Pancreas (tissue), 10 donors: ENCODE measurements around the gene SEMA5A. TPM values are rescaled to one million over a fixed set of nuclear protein-coding genes. Genes with fewer than 3 reads are reported as not detected.

Experiments used
- ATAC-seq, 4 donors: fragments of 200-7000 bp; cut with Tn5 transposase; one replicate each; pipeline versions ENCODE4 v1.8.0 to v1.9.1; 2020; ENCODE audit warnings: mild to moderate bottlenecking in 4 of 4, moderate library complexity in 4 of 4
- DNase-seq, 6 donors: peaks; one replicate each; pipeline ENCODE4 v3.0.0-alpha.2; 2020
- FAIRE-seq: peaks from 2 replicates; lab custom pipeline; 2012; peaks lifted over from hg19 to GRCh38; lab: Jason Lieb, UNC
- H3K27ac ChIP-seq, 4 donors: fragments of 200-600 bp; sonication (generic); 1 replicate in 3 of 4; 2 replicates in 1 of 4; pipeline versions ENCODE4 v1.5.0 to v1.8.0; 2020
- H3K27me3 ChIP-seq, 4 donors: fragments of 200-600 bp; one replicate each; pipeline ENCODE4 v1.8.0; 2021
- H3K36me3 ChIP-seq, 3 donors: fragments of 200-600 bp; sonication (generic) in 1 of 3; one replicate each; pipeline versions ENCODE4 v1.5.0 to v1.8.0; 2020 to 2021
- H3K4me1 ChIP-seq, 3 donors: fragments of 200-600 bp; one replicate each; pipeline ENCODE4 v1.8.0; 2021
- H3K4me3 ChIP-seq, 4 donors: fragments of 200-600 bp; sonication (generic) in 2 of 4; one replicate each; pipeline versions ENCODE4 v1.5.0 to v1.8.0; 2020 to 2021
- H3K9me3 ChIP-seq, 4 donors: fragments of 200-600 bp; one replicate each; pipeline ENCODE4 v1.8.0; 2021
- WGBS, 2 donors: extraction: QIAGEN DNeasy Blood & Tissue Kit; methylation state at CpG; one replicate each; pipeline ENCODE4 v1.1.7; 2013; 5-methylcytosine and 5-hydroxymethylcytosine counted together
- intact Hi-C, 3 donors: fragments of 100-400 bp; cut with DNase I; formaldehyde crosslinking; loops; one replicate each; pipeline versions ENCODE4 v1.11.1 to v1.14.2; 2022
- polyA plus RNA-seq, 2 donors: library from polyadenylated mRNA; stranded (reverse); fragments of 200-250 nt; gene quantifications; one replicate each; pipeline ENCODE4 v1.2.3, GENCODE V29; 2013
- total RNA-seq, 6 donors: library from RNA; stranded (reverse); fragmentation: NEBNext Ultra II Directional in 4 of 6; extraction: Animal tissue kit (Norgen Biotek cat#: 25700) in 4 of 6; gene quantifications; one replicate each; pipeline versions ENCODE4 v1.2.1 to v1.2.4, GENCODE V29; 2021 to 2023
- TF ChIP-seq, protein P1 (sequence below), 4 donors: fragments of 200-600 bp; sonication (generic) in 3 of 4; IDR thresholded peaks; one replicate each; pipeline versions ENCODE4 v1.5.0 to v1.8.0; 2021; ENCODE audit warnings: antibody characterized with exemption in 4 of 4
- donor health status: healthy with polysubstance abuse.
- donor health status: DM: no; HTN: no; CAD: no; lungs with moderate emphysema.
- donor health status: DM: no; HTN: no; CAD: no.
- donor health status: control.
- donor health status: control.
- donor health status: Bipolar disorder and iron deficiency.
- donor health status: DM: yes; HTN: yes; CAD: no.
- donor health status: DM: no; HTN: no; CAD: no.
- donor health status: DM: no; HTN: no; CAD: no.
- donor health status: DM: yes; HTN: yes; CAD: no.

SEMA5A gene
- total and polyA plus RNA-seq, 8 donors = 0.91 to 14.0 (median 6.4) TPM

DNA sequence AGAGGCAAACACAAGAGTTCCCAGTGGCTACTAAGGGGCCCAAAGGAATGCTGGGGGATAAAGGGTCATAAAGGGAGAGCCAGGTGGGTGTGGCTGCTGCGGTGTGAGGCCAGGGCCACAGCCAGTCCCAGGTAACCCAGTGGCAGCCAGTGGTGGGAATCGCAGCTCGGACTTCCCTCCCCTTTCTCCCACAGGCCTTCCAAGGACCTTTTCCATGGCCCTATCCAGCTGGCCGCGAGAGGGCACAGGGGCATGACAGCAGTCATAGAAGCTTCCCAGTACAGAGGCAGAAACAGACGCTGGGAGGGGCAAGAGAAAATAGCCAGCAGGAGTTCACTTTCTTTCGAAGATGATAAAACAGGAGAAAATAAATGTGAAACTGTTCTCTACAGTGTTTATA lies 257.6 kb downstream of the SEMA5A start:
- DNase-seq = no peak
- Histone ChIP-seq H3K4me1 (no peaks in the 10 kb centered on the region), H3K27me3 (no peaks in the 10 kb centered on the region), H3K36me3 (no peaks in the 10 kb centered on the region), H3K4me3 (no peak overlapping the region), H3K9me3 (no peaks in the 10 kb centered on the region), H3K27ac (no peak overlapping the region)
- ATAC-seq = no peak
- TF ChIP-seq, protein P1, sequence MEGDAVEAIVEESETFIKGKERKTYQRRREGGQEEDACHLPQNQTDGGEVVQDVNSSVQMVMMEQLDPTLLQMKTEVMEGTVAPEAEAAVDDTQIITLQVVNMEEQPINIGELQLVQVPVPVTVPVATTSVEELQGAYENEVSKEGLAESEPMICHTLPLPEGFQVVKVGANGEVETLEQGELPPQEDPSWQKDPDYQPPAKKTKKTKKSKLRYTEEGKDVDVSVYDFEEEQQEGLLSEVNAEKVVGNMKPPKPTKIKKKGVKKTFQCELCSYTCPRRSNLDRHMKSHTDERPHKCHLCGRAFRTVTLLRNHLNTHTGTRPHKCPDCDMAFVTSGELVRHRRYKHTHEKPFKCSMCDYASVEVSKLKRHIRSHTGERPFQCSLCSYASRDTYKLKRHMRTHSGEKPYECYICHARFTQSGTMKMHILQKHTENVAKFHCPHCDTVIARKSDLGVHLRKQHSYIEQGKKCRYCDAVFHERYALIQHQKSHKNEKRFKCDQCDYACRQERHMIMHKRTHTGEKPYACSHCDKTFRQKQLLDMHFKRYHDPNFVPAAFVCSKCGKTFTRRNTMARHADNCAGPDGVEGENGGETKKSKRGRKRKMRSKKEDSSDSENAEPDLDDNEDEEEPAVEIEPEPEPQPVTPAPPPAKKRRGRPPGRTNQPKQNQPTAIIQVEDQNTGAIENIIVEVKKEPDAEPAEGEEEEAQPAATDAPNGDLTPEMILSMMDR (IDR thresholded peaks at IDR 0.05) = no peak
- intact Hi-C loops = no loop called here
- no peak for FAIRE-seq
- 89 to 93% methylated on average over 7 of the region's 7 CpGs for WGBS, 2 donors

DNA sequence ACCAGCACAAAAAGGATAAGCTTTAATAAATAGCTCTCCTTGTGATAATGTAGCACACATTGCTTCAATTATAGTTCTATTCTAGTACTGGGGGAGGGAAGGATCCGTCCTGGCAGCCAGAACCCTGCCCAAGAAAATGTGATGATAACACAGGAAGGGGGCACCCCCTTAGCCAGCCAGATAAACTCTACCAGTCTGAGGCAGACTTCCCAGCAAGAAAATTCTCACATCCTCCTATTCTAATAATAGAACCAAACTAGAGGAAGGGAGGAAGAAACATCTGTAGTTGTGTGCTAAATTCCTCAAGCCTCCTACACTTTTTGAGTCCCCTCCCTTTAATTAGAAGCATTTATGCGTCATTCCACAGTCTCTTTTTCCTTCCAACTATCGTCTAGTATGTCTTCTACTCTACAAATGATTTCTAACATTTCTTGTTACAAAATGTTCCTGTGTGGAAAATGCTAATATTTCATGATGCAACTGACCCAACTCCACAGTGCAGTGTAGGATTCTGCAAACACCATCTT lies 261.0 kb downstream of the SEMA5A start:
- TF ChIP-seq, protein P1 (IDR thresholded peaks at IDR 0.05) = no peak
- Histone ChIP-seq H3K27me3 (no peaks in the 10 kb centered on the region), H3K4me3 (no peak overlapping the region), H3K27ac (no peak overlapping the region), H3K36me3 (no peaks in the 10 kb centered on the region), H3K4me1 (no peaks in the 10 kb centered on the region), H3K9me3 (no peaks in the 10 kb centered on the region)
- DNase-seq = no peak
- WGBS, 2 donors = 59 to 61% methylated on average over 3 of the region's 3 CpGs
- intact Hi-C loops = no loop called here
- ATAC-seq = peak in 3 of 4 donors; percentile 8 to 43 (median 21)
- FAIRE-seq = no peak

DNA sequence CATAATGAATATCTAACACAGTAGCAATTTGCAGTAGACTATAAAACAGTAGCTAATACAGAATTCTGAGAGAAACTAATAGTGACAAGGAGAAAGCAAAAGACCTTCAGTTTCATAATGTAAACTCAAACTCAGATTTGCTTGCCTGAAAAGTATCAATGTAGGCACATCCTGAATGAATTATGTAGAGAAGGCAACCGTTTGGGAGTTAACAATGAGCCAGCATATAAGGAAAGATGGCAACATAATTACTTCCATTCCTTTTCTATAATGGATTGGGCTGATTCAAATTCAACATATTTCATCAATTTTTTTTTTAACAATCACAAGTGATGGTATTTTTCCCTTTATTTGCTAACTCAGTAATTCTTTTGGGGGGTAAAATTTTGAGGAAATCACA lies 261.6 kb downstream of the SEMA5A start:
- FAIRE-seq = no peak
- no peaks in the 10 kb centered on the region for H3K4me1 ChIP-seq
- WGBS, 2 donors = 69 to 83% methylated on average over 1 of the region's 1 CpG
- H3K36me3 ChIP-seq = no peaks in the 10 kb centered on the region
- H3K9me3 ChIP-seq = no peaks in the 10 kb centered on the region
- ATAC-seq = no peak
- TF ChIP-seq, protein P1 (IDR thresholded peaks at IDR 0.05) = no peak
- DNase-seq = no peak
- no peak overlapping the region for H3K4me3 ChIP-seq
- intact Hi-C loops = no loop called here
- H3K27me3 ChIP-seq = no peaks in the 10 kb centered on the region
- no peak overlapping the region for H3K27ac ChIP-seq

DNA sequence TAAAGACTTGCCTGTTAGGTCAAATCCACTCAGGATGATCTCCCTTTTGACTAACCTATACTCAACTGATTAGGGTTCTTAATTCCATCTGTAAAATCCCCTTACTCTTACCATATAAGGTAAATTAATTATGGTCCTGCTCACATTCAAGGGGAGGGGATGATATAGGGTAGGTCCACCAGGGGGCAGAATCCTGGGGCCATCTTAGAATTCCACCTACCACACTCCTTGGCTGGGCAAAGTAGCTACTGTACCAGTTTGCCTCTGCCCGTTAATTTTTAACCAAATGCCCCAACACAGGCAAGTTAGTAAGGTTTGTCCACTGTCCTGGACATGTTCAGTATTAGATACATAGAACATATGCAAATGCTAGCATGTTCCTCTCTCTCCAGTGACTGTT lies 262.4 kb downstream of the SEMA5A start:
- Histone ChIP-seq H3K27me3 (no peaks in the 10 kb centered on the region), H3K4me1 (no peaks in the 10 kb centered on the region), H3K36me3 (no peaks in the 10 kb centered on the region), H3K9me3 (no peaks in the 10 kb centered on the region), H3K4me3 (no peak overlapping the region), H3K27ac (no peak overlapping the region)
- intact Hi-C loops = no loop called here
- TF ChIP-seq, protein P1 (IDR thresholded peaks at IDR 0.05) = no peak
- no peak for DNase-seq
- FAIRE-seq = no peak
- ATAC-seq = peak in 2 of 4 donors; percentile 42 to 69
- WGBS, 2 donors = 52 to 57% methylated on average over 1 of the region's 1 CpG

DNA sequence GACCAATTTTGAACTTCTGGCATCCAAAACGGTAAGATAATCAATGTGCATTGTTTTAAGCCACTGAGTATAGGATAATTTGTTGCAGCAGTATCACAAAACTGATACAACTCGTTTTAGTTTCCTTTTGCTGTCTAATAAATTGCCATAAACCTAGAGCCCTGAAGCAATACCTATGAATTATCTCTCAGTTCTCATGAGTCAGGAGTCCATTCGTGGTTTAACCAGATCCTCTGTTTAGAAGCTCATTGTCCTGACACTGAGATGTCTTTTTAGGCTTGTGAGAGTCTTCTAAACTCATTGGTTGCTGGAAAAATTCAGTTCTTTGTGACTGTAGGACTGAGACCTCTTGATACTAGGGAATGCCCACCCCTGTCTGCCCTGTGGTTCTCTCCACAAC lies 262.9 kb downstream of the SEMA5A start:
- Histone ChIP-seq H3K4me1 (no peaks in the 10 kb centered on the region), H3K36me3 (no peaks in the 10 kb centered on the region), H3K9me3 (no peaks in the 10 kb centered on the region), H3K27me3 (no peaks in the 10 kb centered on the region), H3K27ac (no peak overlapping the region), H3K4me3 (no peak overlapping the region)
- no peak for FAIRE-seq
- 77 to 78% methylated on average over 3 of the region's 3 CpGs for WGBS, 2 donors
- no peak for ATAC-seq
- no peak for DNase-seq
- TF ChIP-seq, protein P1 (IDR thresholded peaks at IDR 0.05) = no peak
- intact Hi-C loops = no loop called here
